IMR-90 (cell line): ENCODE measurements around the gene INTS11.

ENCODE experiments used
- BHLHE40 ChIP-seq: fragments of 150-350 bp; IDR thresholded peaks from 2 replicates; pipeline ENCODE4 v1.6.1; 2016; ENCODE audit warnings: mild to moderate bottlenecking, low read depth, low read length
- CEBPB ChIP-seq: IDR thresholded peaks from 2 replicates; pipeline ENCODE4 v1.6.1; 2012; ENCODE audit warnings: low read depth, low read length, improper control_type of control experiment
- FOS ChIP-seq: fragments of 150-350 bp; IDR thresholded peaks from 2 replicates; pipeline ENCODE4 v1.6.1; 2016; ENCODE audit warnings: low read depth, low read length
- MAFK ChIP-seq: IDR thresholded peaks from 2 replicates; pipeline ENCODE4 v1.6.1; 2012; ENCODE audit warnings: low read depth, low read length, improper control_type of control experiment
- MAZ ChIP-seq: IDR thresholded peaks from 2 replicates; pipeline ENCODE4 v1.6.1; 2012; ENCODE audit warnings: low read depth, mild to moderate bottlenecking, low read length, improper control_type of control experiment, moderate library complexity, borderline replicate concordance
- MXI1 ChIP-seq: IDR thresholded peaks from 2 replicates; pipeline ENCODE4 v1.6.1; 2012; ENCODE audit warnings: low read depth, mild to moderate bottlenecking, low read length, moderate library complexity, borderline replicate concordance
- POLR2A ChIP-seq: IDR thresholded peaks from 2 replicates; pipeline ENCODE4 v1.6.1; 2012; ENCODE audit warnings: mild to moderate bottlenecking, low read depth, low read length
- RAD21 ChIP-seq: IDR thresholded peaks from 2 replicates; pipeline ENCODE4 v1.6.1; 2012; ENCODE audit warnings: low read length, improper control_type of control experiment
- RCOR1 ChIP-seq: IDR thresholded peaks from 2 replicates; pipeline ENCODE4 v1.6.1; 2012; ENCODE audit warnings: mild to moderate bottlenecking, low read length, improper control_type of control experiment; ENCODE audit not compliant: insufficient replicate concordance
- USF2 ChIP-seq: fragments of 150-350 bp; IDR thresholded peaks from 2 replicates; pipeline ENCODE4 v1.6.1; 2017; ENCODE audit warnings: mild to moderate bottlenecking, antibody characterized with exemption, low read length, low read depth
- TF ChIP-seq, protein P1 (sequence below): conservative IDR thresholded peaks from 2 replicates; pipeline ENCODE4 v1.5.1; 2012; ENCODE audit warnings: mild to moderate bottlenecking, low read depth, low read length, improper control_type of control experiment

- TF ChIP-seq, protein P1, sequence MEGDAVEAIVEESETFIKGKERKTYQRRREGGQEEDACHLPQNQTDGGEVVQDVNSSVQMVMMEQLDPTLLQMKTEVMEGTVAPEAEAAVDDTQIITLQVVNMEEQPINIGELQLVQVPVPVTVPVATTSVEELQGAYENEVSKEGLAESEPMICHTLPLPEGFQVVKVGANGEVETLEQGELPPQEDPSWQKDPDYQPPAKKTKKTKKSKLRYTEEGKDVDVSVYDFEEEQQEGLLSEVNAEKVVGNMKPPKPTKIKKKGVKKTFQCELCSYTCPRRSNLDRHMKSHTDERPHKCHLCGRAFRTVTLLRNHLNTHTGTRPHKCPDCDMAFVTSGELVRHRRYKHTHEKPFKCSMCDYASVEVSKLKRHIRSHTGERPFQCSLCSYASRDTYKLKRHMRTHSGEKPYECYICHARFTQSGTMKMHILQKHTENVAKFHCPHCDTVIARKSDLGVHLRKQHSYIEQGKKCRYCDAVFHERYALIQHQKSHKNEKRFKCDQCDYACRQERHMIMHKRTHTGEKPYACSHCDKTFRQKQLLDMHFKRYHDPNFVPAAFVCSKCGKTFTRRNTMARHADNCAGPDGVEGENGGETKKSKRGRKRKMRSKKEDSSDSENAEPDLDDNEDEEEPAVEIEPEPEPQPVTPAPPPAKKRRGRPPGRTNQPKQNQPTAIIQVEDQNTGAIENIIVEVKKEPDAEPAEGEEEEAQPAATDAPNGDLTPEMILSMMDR = no peak
- TF ChIP-seq MAFK = no peak
- no peak for TF ChIP-seq MAZ
- TF ChIP-seq USF2 = no peak
- TF ChIP-seq MXI1 = no peak
- TF ChIP-seq POLR2A = no peak
- TF ChIP-seq RAD21 = no peak
- TF ChIP-seq RCOR1 = no peak
- TF ChIP-seq CEBPB = no peak
- TF ChIP-seq BHLHE40 = no peak
- TF ChIP-seq FOS = no peak
These were observed 21.4 kb downstream of the INTS11 start for GRCh38 chr1:1302951-1303509.
